DMS79 (cell line): ENCODE data around the gene THSD7B.

Experiments used
- DNase-seq: peaks from one replicate; lab custom pipeline; 2025; lab: John Stamatoyannopoulos, UW

The THSD7B gene

DNA sequence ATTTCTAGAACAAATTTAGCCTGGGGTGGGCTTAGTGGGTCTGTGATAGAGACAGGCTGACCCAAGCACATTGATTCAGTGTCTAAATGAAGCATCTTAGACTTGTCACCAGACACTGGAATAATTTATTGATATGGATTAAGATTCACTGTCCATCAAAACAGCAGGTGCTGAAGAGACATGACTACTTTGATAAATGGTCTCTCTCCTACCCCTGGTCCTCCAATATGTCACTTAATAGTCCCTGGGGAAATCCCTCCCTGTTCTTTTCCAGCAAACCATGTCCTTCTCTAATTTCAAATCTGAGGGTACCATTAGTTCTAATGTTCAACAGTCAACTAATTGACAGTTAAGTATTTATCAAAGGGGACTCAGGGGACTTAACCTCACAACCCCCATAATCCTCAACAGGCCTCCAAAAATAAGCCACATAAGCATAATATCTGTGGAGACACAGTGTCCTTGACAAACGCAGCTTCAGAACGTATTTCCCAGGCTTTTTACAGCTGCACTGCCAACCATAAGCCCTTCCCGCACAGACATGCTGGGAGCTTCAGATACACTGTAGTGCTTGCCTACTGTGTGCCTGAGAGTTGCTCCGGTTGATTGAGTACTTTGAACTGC is 391.0 kb downstream of the THSD7B start:
- DNase-seq = peak; percentile 65

DNA sequence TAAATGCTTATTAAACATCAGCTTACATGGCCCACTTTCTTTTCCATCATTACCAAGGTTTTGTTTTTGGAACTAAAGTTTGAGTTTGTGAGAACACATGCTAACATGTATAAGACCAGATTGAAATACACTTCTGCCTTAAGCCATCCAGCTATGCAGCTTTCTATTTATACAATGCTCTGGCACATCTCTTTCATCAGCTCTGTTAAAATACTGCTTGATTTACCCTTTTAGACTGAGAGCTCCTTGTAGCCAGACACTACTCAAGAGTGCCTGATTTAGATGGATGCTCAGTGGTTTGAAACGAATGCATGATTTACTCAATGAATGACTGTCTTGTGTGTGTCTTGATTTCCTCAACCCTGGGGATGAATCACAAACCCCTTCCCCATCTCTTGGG is 392.5 kb downstream of the THSD7B start:
- DNase-seq = no peak

DNA sequence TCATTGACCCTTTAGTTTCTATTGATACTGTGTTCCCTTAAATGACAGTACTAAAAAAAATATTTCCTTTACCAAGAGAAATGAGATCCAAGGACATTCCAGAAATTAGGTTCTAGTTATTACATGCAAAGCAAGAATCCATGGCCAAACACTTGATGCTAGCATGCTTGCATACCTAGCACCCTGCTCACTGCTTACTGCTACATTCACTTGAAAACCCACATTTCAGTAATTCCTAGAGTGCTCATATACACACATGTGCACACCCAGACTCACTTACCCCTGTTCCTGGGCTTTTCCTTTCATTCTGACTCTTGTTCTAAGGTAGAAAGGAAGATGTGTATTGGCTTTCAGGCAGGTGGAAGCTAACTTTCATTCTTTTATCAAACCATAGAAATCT is 395.9 kb downstream of the THSD7B start:
- no peak for DNase-seq

DNA sequence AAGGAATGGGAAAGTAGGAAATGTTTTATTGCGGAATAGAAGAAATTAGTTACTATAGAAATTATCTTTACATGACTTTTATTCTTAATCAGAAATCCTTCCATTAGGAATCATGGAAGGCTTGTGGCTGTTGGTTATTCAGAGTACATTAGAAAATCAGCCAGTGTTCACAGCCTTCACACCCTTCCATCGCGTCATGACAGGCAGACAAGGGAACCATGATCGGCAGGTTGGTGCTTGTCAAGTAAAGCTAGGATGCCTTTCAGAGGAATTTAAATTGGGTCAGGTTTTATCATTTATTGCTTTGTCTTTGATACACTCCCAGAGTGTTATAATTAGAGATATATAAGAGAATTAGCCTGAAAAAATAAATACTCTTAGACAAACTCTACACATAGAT is 400.6 kb downstream of the THSD7B start:
- DNase-seq = no peak

DNA sequence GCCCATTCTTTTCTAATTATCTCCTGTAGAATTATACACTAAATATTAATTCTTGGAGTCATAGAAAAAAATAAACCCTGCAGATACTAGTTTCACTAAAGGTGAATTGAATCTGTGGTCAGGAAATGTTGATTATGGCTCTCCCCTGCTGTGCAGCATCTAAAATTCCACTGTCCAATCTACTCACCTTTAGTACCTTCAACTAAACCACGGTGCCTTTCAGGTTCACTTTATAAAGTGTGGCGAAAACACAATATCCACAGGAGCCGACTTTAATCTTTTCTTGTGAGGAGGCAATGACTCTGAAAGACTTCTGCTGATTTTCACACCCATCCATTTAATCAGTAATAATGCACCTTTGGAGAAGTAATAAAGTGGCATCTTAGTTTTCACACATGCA is 402.3 kb downstream of the THSD7B start:
- DNase-seq = no peak

DNA sequence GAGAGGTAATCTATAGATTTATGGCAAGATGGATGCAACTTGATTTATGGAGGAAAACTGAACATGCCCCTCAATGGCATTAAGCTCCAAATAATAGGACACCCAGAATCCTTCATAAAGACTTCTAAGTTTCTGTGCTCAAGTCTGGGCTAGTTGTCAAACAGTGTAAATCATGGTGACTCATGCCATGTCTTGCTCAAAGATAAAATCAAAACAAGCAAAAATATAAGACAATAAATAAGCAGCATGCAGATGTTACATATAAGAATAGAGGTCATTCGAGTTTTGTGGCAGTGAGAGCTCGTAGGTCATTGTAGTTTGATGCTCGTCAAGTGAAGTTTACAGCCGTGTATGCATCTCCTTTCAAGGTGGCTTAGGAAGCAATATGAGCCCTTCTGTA is 403.2 kb downstream of the THSD7B start:
- no peak for DNase-seq

DNA sequence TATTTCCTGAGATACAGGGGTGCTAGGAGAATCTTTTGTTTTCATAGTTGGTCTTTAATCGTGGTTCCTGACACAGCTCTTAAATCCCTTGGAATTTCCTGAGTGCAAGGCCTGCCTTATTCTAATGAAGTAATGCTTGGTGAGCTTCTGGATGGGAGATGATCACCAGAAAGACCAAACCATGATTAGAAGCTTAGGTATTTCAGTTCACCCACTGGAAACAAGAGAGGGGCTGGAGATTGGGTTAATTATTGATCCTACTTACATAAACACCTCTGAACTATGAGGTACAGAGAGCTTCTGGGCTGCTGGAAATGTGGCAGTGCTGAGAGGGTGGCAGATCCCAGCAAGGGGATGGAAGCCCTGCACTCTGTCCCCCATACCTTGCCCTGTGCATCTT is 406.8 kb downstream of the THSD7B start:
- no peak for DNase-seq

DNA sequence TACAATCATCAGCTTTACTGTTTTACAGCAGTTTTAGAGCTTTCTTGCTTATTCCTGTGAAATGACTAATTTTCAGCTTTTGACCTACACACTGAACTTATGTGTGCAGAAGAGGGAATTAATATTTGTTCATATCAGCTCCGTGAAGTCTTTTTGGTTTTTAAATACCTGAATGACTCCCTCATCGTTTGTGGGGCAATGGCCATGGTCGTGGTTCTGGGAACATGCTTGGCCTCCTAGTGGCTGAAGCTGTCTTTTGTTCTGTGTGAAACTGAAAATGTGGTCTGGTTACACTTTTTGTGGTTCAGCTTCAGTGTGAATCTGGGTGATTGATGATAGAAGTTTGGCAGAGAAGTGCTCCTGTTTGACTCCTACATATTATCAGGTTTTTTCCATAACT is 408.1 kb downstream of the THSD7B start:
- no peak for DNase-seq

DNA sequence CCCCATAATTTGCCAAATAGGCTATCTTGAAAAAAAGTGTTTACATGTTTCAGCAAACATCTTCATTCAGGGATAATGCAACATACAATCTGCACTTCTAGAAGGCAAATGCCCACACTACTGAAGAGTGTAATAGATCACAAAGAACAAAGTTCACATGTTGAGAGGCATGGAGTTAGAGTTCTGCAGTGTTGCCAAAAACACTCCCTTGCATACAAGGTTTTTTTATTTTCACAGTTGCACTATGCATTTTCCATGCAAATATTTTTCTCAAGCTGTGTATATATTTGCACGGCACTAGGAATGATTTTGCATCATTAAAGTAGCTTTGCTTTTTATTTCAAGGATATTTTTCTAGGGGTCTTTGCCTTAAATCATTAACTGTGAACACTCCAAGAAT is 409.9 kb downstream of the THSD7B start:
- DNase-seq = no peak

DNA sequence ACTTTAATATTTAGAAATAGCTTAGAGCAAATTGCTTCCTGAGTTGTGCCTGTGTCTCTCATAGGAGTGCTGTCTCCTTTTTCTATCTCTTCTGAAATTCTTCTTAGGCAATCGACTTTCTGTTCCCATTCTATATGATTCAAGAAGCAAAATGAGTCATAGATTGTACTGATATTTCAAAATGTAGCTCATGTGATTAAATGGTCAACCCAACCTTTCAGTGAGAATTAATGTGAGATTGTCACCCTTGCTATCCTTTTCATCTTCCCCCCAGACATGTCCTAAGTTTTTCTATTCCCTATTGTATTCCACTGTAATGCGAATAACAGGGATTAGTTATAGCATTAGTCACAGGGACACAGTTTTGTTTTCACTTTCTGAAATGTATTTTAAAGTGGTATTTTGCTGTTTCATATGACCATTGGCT is 413.6 kb downstream of the THSD7B start:
- no peak for DNase-seq

DNA sequence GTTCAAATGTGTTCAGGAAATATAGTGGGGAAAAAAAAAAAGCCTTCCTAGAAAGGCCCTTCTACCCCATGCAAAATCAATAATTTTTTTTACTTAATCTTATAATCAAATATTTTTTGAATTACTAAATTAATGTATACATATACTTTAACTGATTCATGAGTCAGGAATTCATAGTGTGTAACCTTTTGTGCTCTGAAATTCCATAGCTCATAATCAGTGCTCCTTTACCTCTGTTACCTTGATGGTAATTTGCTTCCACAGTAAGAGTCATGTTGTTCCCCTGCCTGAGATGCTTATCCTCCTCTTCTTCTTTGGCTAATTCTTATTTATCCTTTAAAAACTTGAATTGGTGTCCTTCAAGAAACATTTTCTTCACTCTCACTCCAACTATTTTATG is 414.2 kb downstream of the THSD7B start:
- no peak for DNase-seq

DNA sequence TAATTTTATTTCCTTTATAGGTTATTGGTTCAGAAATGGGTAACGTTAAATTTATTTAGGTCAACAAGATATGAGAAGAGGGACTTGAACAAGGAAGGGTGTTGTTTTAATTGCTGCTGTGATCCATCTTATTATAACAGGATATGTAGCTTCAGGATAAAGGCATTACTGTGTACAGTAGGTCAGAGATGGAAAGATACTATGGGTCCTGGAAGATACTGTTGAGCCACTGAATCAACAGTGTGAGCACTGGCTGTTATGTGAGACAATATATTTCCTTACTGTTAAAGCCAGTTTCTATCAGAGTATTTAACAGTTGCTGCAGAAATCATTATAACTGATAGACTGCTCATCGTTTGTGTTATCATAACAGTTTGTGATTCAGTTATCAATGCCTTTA is 414.7 kb downstream of the THSD7B start:
- no peak for DNase-seq

DNA sequence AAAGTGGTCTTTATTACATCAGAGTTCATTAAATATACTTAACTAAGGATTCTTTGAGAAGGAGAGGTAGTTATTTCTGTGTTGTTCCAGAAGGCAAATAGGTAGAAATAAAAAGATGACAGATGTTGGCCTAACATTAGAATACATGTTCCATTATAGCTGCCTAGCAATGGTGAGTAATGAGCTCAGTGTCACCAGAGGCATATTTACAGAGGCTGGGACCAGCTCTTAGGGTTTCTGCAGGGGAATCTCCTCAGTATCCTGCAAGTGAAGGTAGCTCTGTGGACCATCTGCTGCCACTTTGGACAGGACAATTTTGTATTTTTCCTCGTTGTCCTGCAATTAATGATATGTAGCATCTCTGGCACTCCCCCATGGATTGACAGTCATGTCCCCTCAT is 416.0 kb downstream of the THSD7B start:
- no peak for DNase-seq

DNA sequence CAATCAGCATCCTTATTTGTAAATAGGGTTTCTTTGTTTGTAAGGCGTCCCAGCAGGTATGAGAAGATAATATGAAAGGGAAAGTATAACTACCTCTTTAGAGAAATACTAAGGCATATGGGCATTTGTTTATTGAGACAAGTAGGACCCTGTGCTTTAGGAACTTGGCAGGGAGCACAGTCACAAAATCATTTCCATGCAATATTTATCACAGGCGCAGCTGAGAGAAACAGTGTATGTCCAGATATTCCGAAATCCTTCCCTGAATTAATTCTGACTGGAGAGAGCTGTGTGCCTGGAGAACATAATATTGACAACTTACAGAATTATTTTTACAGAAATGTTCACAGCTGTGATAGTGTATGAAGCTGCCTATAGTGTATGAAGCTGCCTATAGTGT is 416.7 kb downstream of the THSD7B start:
- no peak for DNase-seq

DNA sequence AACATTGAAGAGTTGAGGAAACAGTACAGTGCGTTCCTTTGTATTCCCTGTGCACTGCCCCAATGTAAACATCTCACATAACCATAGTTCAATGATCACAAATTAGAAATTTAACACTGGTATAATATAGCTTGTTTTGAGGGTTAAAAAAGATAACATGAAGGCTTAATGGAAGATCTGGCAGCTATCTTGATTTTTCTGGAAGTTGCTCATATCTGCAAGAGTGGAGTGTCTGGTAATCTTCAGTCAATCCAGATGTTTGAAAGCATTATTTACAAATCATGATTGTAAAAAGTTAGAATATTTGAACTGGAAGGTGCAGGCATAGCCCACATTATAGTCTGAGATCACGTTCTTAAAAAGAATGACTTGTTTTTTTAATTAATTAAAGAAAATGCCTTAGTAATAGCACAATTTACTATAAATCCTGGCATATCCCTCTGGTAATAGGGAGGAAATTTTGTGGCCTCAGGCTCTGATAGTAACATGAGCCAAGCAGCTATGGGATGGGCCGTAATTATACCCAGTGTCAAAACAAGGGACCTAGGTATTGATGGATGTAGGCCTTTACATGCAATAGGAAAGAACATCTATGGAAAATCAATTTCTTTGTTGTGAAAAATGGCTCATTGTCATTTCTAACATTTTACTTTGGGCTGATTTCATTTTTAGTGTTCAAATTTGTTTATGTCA is 418.0 kb downstream of the THSD7B start:
- no peak for DNase-seq

DNA sequence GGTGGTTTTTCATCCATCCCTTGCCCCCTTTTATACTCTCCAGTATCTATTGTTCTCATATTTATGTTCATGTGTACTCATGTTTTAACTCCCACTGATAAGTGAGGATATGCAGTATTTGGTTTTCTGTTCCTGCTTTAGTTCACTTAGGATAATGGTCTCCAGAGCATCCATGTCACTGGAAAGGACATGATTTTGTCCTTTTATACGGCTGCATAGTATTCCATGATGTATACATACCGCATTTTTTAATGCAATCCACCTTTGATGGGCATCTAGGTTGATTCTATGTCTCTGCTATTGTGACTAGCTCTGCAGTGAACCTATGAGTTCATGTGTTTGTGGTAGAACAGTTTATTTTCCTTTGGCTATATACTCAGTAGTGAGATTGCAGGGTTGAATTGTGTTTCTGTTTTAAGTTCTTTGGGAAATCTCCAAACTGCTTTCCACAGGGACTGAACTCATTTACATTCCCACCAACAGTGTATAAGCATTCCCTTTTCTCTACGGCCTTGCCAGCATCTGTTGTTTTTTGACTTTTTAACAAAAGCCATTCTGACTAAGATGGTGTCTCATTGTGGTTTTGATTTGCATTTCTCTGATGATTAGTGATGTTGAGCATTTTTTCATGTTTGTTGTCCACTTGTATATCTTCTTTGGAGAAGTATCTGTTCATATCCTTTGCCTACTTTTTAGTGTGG is 420.2 kb downstream of the THSD7B start:
- no peak for DNase-seq

DNA sequence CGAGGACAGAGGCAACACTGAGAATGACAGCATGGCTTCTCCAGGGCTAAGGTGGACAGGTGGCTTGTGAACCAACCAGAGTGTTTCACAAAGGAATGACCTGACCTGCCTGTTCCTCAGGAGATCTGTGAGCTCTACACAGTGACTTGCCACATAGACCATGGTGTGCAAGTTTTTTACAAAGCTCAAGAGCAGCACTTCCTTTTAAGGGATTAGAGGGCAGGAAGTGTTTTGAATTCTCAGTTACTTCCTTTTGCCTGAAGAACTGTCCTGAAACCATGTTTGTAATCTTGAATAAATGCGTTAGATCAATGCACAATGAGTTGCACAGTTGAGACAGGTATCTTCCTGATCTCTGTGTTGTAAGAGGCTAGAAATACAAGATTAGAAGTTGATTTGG is 421.9 kb downstream of the THSD7B start:
- DNase-seq = no peak

DNA sequence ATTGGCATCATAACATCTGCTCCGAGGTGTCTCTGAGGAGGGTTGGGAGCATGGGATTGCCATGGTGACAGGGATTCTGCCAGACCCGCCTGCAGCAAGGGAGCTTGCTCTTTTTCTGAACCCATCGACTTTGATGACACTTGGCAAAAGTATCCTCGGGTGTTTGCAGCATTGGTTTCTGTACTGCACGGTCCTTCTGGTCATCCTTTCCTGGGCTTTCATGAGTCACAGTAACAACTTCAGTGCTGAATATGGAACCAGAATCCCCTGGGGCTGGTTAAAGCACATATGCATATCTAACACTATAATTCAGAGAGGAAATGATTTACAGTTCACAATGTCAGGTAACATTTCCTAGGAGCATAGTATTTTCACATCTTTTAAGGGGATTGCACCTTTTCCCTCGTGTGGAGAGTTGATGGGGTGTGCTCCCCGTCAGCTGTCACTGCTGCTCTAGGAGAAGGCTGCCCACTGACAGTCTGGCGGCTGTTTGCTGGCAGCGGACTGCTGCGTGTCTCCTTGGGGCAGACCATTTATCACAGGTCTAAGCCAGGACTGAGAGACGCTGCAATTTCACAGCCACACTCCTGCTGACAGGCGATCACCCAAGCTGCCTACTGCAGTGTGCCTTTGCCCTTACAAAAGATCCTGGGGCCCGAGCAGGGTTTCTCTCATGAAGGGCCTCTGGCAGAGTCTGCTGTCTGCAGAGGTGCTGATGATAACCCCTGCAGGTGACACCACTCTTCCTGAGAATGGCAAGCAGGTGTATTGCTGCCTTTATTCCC is 425.3 kb downstream of the THSD7B start:
- DNase-seq = no peak

DNA sequence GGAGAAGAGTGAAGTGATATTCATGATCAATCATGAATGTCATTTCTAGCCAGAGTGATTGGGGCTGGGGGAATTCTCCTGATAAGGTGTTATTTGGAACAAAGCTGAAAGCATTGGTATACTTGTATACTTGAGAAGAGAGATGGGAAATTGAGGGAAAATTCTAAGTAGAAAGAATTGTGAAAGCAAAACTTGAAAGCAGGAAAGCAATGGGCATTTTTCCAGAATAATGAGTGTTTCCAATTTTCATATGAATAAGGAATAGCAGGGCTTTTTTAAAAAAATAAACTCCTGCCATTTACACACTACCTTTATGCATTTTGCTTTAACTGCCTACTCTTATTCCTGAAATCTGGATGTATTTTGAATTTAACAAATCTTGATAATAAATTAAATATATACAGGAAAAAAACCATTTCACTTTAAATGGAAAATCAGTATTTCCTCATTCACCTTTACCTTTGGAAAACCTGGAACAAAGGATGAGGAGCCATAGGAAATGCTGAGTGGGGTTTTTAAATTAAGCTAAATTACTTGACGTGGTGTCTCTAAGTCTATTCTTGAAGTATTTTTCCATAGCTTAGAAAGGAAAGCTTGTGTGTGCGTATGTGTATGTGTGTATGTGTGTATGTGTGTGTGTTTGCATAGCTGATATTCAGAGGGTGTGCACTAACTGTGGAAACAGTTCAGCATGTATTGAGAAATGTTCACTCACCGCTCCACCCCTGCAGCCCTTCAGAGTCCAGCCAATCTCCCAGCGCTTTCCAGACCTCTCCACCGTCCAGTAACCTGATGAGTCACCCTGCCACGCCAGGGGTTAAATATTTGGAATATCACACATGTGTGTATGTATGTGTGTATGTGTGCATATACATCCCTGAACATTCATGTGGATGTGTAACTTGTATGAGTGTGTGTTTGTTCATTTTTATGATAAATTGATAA is 427.3 kb downstream of the THSD7B start:
- no peak for DNase-seq

DNA sequence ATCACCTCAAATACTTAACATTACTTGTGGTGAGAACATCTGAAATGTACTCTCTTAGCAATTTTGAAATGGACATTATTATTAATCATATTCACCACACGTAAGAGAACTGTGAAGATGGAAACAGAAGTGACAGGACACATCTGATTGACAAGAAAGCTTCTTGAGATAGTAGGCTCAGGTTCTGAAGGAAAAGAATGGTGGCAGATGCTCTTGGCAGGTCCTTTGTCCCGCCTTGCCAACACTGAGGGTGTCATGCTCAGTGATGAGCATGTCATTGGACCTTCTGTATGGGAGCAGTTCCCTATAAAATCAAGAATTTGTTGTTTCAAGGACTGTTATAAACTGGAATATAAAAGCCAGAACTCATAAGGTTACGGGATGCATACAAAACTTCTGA is 428.1 kb downstream of the THSD7B start:
- no peak for DNase-seq

DNA sequence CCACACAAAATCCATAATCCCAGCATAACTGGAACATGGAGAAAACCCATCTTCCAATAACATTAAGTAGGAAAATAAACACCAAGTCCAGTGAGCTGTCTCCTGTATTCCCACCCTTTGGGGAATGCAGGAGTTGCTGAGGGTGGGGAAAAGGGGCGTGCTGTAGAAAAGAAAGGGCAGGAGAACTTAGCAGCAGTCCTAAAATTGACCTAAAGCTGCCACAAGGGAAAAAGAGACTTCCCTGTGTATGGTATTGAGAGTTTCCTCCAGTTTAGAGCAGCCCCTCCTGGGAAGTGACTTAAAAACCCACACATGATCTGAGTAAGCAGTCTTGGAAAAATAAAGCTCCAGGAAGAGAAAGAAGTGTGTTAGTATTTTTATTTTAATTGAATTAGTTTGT is 428.8 kb downstream of the THSD7B start:
- DNase-seq = no peak

DNA sequence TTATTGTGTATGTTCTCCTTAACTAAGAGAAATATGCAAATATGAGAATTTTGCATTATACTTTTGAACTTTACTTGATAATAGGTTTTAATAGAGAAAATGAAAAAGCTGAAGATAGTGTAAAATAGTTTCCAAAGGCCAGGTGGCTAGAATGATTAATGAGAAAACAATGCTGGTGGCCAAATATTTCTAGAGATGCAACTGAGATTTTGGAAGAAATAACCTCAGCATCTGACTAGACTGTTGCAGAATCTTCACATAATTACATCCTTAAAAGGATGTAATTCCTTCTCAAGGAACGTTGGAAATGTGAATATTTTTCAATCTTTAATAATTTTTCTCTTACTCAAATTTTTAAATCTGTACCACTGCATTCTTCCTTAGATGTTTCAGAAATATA is 434.4 kb downstream of the THSD7B start:
- DNase-seq = no peak
